Trophoblast cell (in vitro differentiated cells and primary cell): ENCODE results near the gene ZFAND2A.
"Not testable (repeated sequence)": the region's sequence is repeated elsewhere in the genome, so short reads cannot be mapped to it uniquely, and the experiment has no call there.

ENCODE experiments used
- DNase-seq, 2 donors: peaks; one replicate each; pipeline ENCODE4 v3.0.0-alpha.2; 2016
- H2AFZ ChIP-seq: 2 replicates; pipeline ENCODE4 v1.6.1; 2013; ENCODE audit warnings: low read length, moderate library complexity, mild to moderate bottlenecking; ENCODE audit not compliant: insufficient read depth, poor library complexity
- H2AK5ac ChIP-seq: 2 replicates; pipeline ENCODE4 v1.6.1; 2013; ENCODE audit warnings: mild to moderate bottlenecking, low read length
- H2BK120ac ChIP-seq: 2 replicates; pipeline ENCODE4 v1.6.1; 2013; ENCODE audit warnings: low read length, mild to moderate bottlenecking, moderate library complexity; ENCODE audit not compliant: insufficient read depth, poor library complexity
- H2BK12ac ChIP-seq: 2 replicates; pipeline ENCODE4 v1.6.1; 2013; ENCODE audit warnings: mild to moderate bottlenecking, low read length, moderate library complexity
- H2BK5ac ChIP-seq: 2 replicates; pipeline ENCODE4 v1.6.1; 2013; ENCODE audit warnings: low read length, low read depth, moderate library complexity, mild to moderate bottlenecking; ENCODE audit not compliant: poor library complexity
- H3K14ac ChIP-seq: 2 replicates; pipeline ENCODE4 v1.6.1; 2013; ENCODE audit warnings: mild to moderate bottlenecking, low read length
- H3K18ac ChIP-seq: 2 replicates; pipeline ENCODE4 v1.6.1; 2013; ENCODE audit warnings: mild to moderate bottlenecking, low read length
- H3K23ac ChIP-seq: 2 replicates; pipeline ENCODE4 v1.6.1; 2013; ENCODE audit warnings: low read length
- H3K27ac ChIP-seq: 2 replicates; pipeline ENCODE4 v1.5.1; 2013; ENCODE audit warnings: low read depth, mild to moderate bottlenecking, inconsistent platforms, low read length, moderate library complexity
- H3K27me3 ChIP-seq: 2 replicates; pipeline ENCODE4 v1.6.1; 2013; ENCODE audit warnings: inconsistent platforms, mild to moderate bottlenecking, low read length, moderate library complexity; ENCODE audit not compliant: insufficient read depth
- H3K36me3 ChIP-seq, 2 experiments: 1 replicate in 1 of 2; 2 replicates in 1 of 2; pipeline ENCODE4 v1.6.1; 2013; ENCODE audit warnings: low read length in 2 of 2, mild to moderate bottlenecking in 2 of 2, moderate library complexity in 1 of 2; ENCODE audit not compliant: insufficient read depth in 2 of 2, control insufficient read depth in 1 of 2
- H3K4ac ChIP-seq: 2 replicates; pipeline ENCODE4 v1.6.1; 2013; ENCODE audit warnings: low read depth, mild to moderate bottlenecking, low read length, moderate library complexity
- H3K4me1 ChIP-seq, 2 experiments: 1 replicate in 1 of 2; 2 replicates in 1 of 2; pipeline ENCODE4 v1.6.1; 2013; ENCODE audit warnings: low read length in 2 of 2, mild to moderate bottlenecking in 2 of 2, moderate library complexity in 1 of 2; ENCODE audit not compliant: insufficient read depth in 2 of 2, control insufficient read depth in 1 of 2
- H3K4me2 ChIP-seq: 2 replicates; pipeline ENCODE4 v1.6.1; 2013; ENCODE audit warnings: inconsistent platforms, mild to moderate bottlenecking, low read length, moderate library complexity
- H3K4me3 ChIP-seq: 2 replicates; pipeline ENCODE4 v1.5.1; 2013; ENCODE audit warnings: mild to moderate bottlenecking, low read depth, low read length, inconsistent platforms
- H3K79me1 ChIP-seq: one replicate; pipeline ENCODE4 v1.6.1; 2013; ENCODE audit warnings: low read length
- H3K79me2 ChIP-seq: 2 replicates; pipeline ENCODE4 v1.6.1; 2013; ENCODE audit warnings: low read length, mild to moderate bottlenecking; ENCODE audit not compliant: control insufficient read depth, insufficient read depth, poor library complexity
- H3K9ac ChIP-seq: 2 replicates; pipeline ENCODE4 v1.6.1; 2013; ENCODE audit warnings: mild to moderate bottlenecking, low read length
- H3K9me3 ChIP-seq: 2 replicates; pipeline ENCODE4 v1.6.1; 2013; ENCODE audit warnings: low read depth, mild to moderate bottlenecking, control low read depth, inconsistent platforms, low read length; ENCODE audit not compliant: insufficient read depth
- H4K12ac ChIP-seq: 2 replicates; pipeline ENCODE4 v1.6.1; 2013; ENCODE audit warnings: low read depth, mild to moderate bottlenecking, low read length, moderate library complexity
- H4K8ac ChIP-seq: 2 replicates; pipeline ENCODE4 v1.6.1; 2013; ENCODE audit warnings: low read depth, mild to moderate bottlenecking, low read length, moderate library complexity
- H4K91ac ChIP-seq: one replicate; pipeline ENCODE4 v1.6.1; 2013; ENCODE audit warnings: low read depth, mild to moderate bottlenecking, low read length, moderate library complexity
- WGBS: extraction: QIAGEN DNeasy Blood & Tissue Kit; methylation state at CpG from one replicate; pipeline ENCODE4 v1.1.7; 2013; ENCODE audit warnings: missing lambda C conversion rate; ENCODE audit not compliant: insufficient read length, insufficient coverage; ENCODE audit errors: extremely low coverage; 5-methylcytosine and 5-hydroxymethylcytosine counted together

Gene ZFAND2A

DNA sequence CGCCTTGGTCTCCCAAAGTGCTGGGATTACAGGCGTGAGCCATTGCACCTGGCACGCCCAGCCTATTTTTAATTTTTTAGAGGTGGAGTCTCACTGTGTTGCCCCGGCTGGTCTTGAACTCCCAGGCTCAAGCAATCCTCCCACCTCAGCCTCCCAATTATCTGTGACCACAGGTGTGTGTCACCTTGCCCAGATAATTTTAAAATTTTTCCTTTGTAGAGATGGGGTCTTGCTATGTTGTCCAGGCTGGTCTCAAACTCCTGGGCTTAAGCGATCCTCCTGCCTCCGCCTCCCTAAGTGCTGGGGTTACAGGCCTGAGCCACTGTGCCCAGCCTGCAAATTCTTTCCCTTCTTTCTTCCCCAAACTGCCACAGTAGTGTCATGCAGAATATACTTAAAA is 42.9 kb upstream of the ZFAND2A start:
- H3K79me2 ChIP-seq, H3K4me3 ChIP-seq, H2BK120ac ChIP-seq, H3K36me3 ChIP-seq, H3K79me1 ChIP-seq, H4K8ac ChIP-seq, DNase-seq, H3K9ac ChIP-seq, H3K18ac ChIP-seq, H3K4ac ChIP-seq, H3K14ac ChIP-seq, H4K91ac ChIP-seq, H2BK5ac ChIP-seq, H4K12ac ChIP-seq, H3K4me1 ChIP-seq, H3K23ac ChIP-seq, H3K27ac ChIP-seq, H3K27me3 ChIP-seq, H3K4me2 ChIP-seq, H2AFZ ChIP-seq, H3K9me3 ChIP-seq, H2AK5ac ChIP-seq, H2BK12ac ChIP-seq: not testable (repeated sequence)
- WGBS = no CpG with 5 or more reads among the region's 6 CpGs

DNA sequence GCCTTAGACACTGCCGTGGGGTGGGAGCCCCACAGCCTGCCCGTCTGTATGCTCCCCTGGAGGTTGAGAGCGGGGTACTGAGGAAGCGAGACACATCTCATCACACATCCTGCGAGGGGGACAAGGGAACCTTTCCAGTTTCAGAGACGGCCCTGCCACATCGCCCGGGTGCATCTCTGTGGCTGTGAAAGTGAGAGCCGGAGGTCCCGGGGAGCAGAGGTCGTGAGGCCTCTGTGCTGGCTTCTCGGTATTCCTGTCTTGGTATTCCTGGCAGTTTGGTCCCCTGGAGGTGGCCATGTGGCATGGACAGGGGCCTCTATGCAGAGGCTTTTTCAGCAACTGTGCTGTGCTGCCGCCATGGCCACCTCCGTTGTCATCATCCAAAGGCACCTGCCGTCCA is 41.9 kb upstream of the ZFAND2A start:
- Histone ChIP-seq H3K14ac (no peak overlapping the region), H3K9me3 (peaks cover 2% of the 10 kb centered on the region), H3K36me3 (no peaks in the 10 kb centered on the region), H3K4me3 (no peak overlapping the region), H3K4me2 (no peak overlapping the region), H2AFZ (no peak overlapping the region), H3K18ac (no peak overlapping the region), H3K23ac (no peak overlapping the region), H2BK5ac (no peak overlapping the region), H4K8ac (no peak overlapping the region), H4K91ac (no peak overlapping the region), H3K27me3 (no peaks in the 10 kb centered on the region), H3K4me1 (no peaks in the 10 kb centered on the region), H2BK12ac (no peak overlapping the region), H3K9ac (no peak overlapping the region), H3K79me2 (no peaks in the 10 kb centered on the region), H3K27ac (no peak overlapping the region), H3K79me1 (no peaks in the 10 kb centered on the region), H3K4ac (no peak overlapping the region), H4K12ac (no peak overlapping the region), H2AK5ac (no peak overlapping the region), H2BK120ac (no peak overlapping the region)
- DNase-seq = no peak
- no CpG with 5 or more reads among the region's 15 CpGs for WGBS

DNA sequence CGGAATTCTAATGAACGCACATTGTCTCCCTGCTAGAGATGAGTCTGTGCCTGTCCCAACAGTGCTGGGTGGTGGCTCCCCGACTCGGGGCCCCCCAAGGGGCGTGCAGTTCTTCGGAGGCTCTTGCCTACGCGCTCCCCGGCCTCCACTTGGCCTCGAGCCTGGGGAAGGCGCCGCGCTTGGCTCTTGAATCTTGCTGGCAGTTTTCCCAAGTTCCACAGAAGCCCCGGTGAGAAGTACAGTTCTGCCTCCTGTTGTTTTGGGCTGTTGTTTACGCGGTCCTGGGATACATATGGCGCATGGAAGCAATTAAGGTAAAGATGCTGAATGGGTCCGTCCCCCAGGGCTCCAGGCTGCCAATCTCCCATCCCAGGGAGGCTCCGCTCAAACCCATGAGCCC is 40.0 kb upstream of the ZFAND2A start:
- Histone ChIP-seq H3K14ac (no peak overlapping the region), H2BK120ac (no peak overlapping the region), H2AFZ (no peak overlapping the region), H3K4me3 (no peak overlapping the region), H3K27me3 (no peaks in the 10 kb centered on the region), H4K8ac (no peak overlapping the region), H3K23ac (no peak overlapping the region), H2BK5ac (no peak overlapping the region), H3K79me1 (no peaks in the 10 kb centered on the region), H3K18ac (no peak overlapping the region), H2BK12ac (no peak overlapping the region), H3K4me2 (no peak overlapping the region), H3K4me1 (no peaks in the 10 kb centered on the region), H4K12ac (no peak overlapping the region), H3K36me3 (no peaks in the 10 kb centered on the region), H3K9me3 (peaks cover 3% of the 10 kb centered on the region), H3K79me2 (no peaks in the 10 kb centered on the region), H3K4ac (no peak overlapping the region), H4K91ac (no peak overlapping the region), H3K9ac (no peak overlapping the region), H2AK5ac (no peak overlapping the region), H3K27ac (no peak overlapping the region)
- no peak for DNase-seq
- no CpG with 5 or more reads among the region's 19 CpGs for WGBS

DNA sequence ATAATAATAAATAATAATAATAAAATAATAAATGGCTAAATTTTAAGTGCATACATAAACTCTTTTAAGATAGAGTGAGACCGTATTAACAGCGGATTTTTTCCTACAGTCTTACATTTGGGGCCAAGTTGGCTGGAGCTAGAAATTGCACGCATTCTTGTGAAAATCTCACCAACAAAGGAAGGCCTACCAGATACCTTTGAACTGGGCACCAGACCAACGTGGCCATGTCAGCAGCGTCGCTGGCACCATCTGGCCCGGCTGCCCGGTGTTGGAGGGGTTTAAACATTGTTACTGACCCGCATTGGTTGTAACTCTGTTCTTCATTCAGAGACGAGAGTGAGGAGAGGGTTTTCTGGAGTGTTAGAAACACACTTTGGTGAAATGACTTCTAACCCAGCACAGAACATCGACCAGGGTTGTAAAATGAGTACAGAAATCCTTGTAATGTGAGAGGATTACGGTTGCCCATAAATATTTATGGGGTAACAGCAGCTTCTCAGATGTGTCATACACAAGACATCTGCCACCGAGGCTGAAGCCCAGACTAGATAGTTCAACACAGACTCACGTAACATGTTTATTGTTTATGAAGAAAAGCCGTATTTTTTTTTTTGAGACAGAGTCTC is 38.1 kb upstream of the ZFAND2A start:
- peaks cover 3% of the 10 kb centered on the region for H3K9me3 ChIP-seq
- H2BK5ac ChIP-seq = no peak overlapping the region
- H4K91ac ChIP-seq = no peak overlapping the region
- H3K9ac ChIP-seq = no peak overlapping the region
- no peaks in the 10 kb centered on the region for H3K79me1 ChIP-seq
- no peak overlapping the region for H3K14ac ChIP-seq
- no peak overlapping the region for H4K12ac ChIP-seq
- peak; percentile 55 to 68 for DNase-seq
- H4K8ac ChIP-seq = no peak overlapping the region
- H3K4ac ChIP-seq = no peak overlapping the region
- no peak overlapping the region for H2AK5ac ChIP-seq
- no CpG with 5 or more reads among the region's 15 CpGs for WGBS
- no peak overlapping the region for H3K27ac ChIP-seq
- no peak overlapping the region for H2BK120ac ChIP-seq
- H2AFZ ChIP-seq = no peak overlapping the region
- no peak overlapping the region for H3K4me2 ChIP-seq
- no peak overlapping the region for H3K18ac ChIP-seq
- no peaks in the 10 kb centered on the region for H3K79me2 ChIP-seq
- no peaks in the 10 kb centered on the region for H3K4me1 ChIP-seq
- no peaks in the 10 kb centered on the region for H3K27me3 ChIP-seq
- H2BK12ac ChIP-seq = no peak overlapping the region
- H3K23ac ChIP-seq = no peak overlapping the region
- H3K36me3 ChIP-seq = no peaks in the 10 kb centered on the region
- no peak overlapping the region for H3K4me3 ChIP-seq
